Hepatocyte (in vitro differentiated cells): ENCODE data around the gene KIF5A. TPM values are rescaled to one million over a fixed set of nuclear protein-coding genes. Genes with fewer than 3 reads are reported as not detected.

Experiments used
- DNase-seq: peaks from one replicate; pipeline ENCODE4 v3.0.0-alpha.2; 2016; ENCODE audit warnings: low spot score
- H2AFZ ChIP-seq: fragments of 200-600 bp; sonication (generic); 2 replicates; pipeline ENCODE4 v1.6.0; 2016; ENCODE audit warnings: antibody characterized with exemption, mild to moderate bottlenecking
- H3K27ac ChIP-seq: fragments of 200-600 bp; sonication (generic); 2 replicates; pipeline ENCODE4 v1.5.1; 2016; ENCODE audit warnings: mild to moderate bottlenecking
- H3K27me3 ChIP-seq: fragments of 200-600 bp; sonication (generic); 2 replicates; pipeline ENCODE4 v1.6.1; 2016
- H3K36me3 ChIP-seq: fragments of 200-600 bp; sonication (generic); replicated peaks from 2 replicates; pipeline ENCODE4 v1.5.1; 2016; ENCODE audit warnings: low read depth; ENCODE audit not compliant: insufficient read depth
- H3K4me1 ChIP-seq: fragments of 200-600 bp; sonication (generic); 2 replicates; pipeline ENCODE4 v1.5.1; 2016; ENCODE audit warnings: mild to moderate bottlenecking, moderate library complexity; ENCODE audit not compliant: insufficient read depth
- H3K4me2 ChIP-seq: fragments of 200-600 bp; sonication (generic); 2 replicates; pipeline ENCODE4 v1.6.0; 2016
- H3K4me3 ChIP-seq: fragments of 200-600 bp; sonication (generic); 2 replicates; pipeline ENCODE4 v1.5.1; 2016; ENCODE audit warnings: mild to moderate bottlenecking
- H3K79me2 ChIP-seq: fragments of 200-600 bp; sonication (generic); 2 replicates; pipeline ENCODE4 v1.6.0; 2017; ENCODE audit warnings: mild to moderate bottlenecking
- H3K9me2 ChIP-seq: fragments of 200-600 bp; sonication (generic); replicated peaks from 2 replicates; pipeline ENCODE4 v1.6.0; 2017; ENCODE audit warnings: mild to moderate bottlenecking; ENCODE audit not compliant: insufficient read depth
- H3K9me3 ChIP-seq: fragments of 200-600 bp; sonication (generic); 2 replicates; pipeline ENCODE4 v1.5.1; 2016; ENCODE audit warnings: low read depth, mild to moderate bottlenecking
- H4K20me1 ChIP-seq: fragments of 200-600 bp; sonication (generic); 2 replicates; pipeline ENCODE4 v1.6.0; 2016; ENCODE audit warnings: mild to moderate bottlenecking; ENCODE audit not compliant: insufficient read depth, poor library complexity, severe bottlenecking
- CTCF ChIP-seq: fragments of 200-600 bp; sonication (generic); IDR thresholded peaks from 2 replicates; pipeline ENCODE4 v1.5.1; 2016; ENCODE audit warnings: antibody characterized with exemption, mild to moderate bottlenecking; ENCODE audit not compliant: poor library complexity
- EZH2 ChIP-seq: fragments of 200-600 bp; sonication (generic); IDR thresholded peaks from 2 replicates; pipeline ENCODE4 v1.6.1; 2016; ENCODE audit warnings: antibody characterized with exemption, mild to moderate bottlenecking, borderline replicate concordance
- EZH2phosphoT487 ChIP-seq: fragments of 200-600 bp; sonication (generic); IDR thresholded peaks from one replicate; pipeline ENCODE4 v1.6.1; 2018; ENCODE audit warnings: antibody characterized with exemption, mild to moderate bottlenecking, low read depth, moderate library complexity; ENCODE audit not compliant: unreplicated experiment, severe bottlenecking
- WGBS: methylation state at CpG from one replicate; pipeline ENCODE4 v1.1.6; 2016; ENCODE audit warnings: low lambda C conversion rate; ENCODE audit errors: missing lambda C conversion rate; 5-methylcytosine and 5-hydroxymethylcytosine counted together
- polyA plus RNA-seq: library from polyadenylated mRNA; unstranded; fragments of >200 nt; fragmentation: Nextera tagmentation; extraction: Ambion mirVana; gene quantifications from 2 replicates; pipeline ENCODE4 v1.2.1, GENCODE V29; 2016
- total RNA-seq: library from RNA; depleted of rRNA; stranded (reverse); fragments of >200 nt; gene quantifications from 2 replicates; pipeline ENCODE4 v1.2.3, GENCODE V29; 2014

Gene KIF5A
- total and polyA plus RNA-seq, 2 experiments from 2014 or later = 0.03 to 0.18 TPM

- Histone ChIP-seq H2AFZ (no peak overlapping the region), H3K36me3 (no peaks in the 10 kb centered on the region), H3K27me3 (peaks cover 69% of the 10 kb centered on the region), H4K20me1 (no peaks in the 10 kb centered on the region), H3K27ac (no peak overlapping the region), H3K4me2 (no peak overlapping the region), H3K4me1 (peaks cover 4% of the 10 kb centered on the region), H3K9me3 (no peaks in the 10 kb centered on the region), H3K9me2 (no peaks in the 10 kb centered on the region), H3K79me2 (peaks cover under 1% of the 10 kb centered on the region), H3K4me3 (no peak overlapping the region)
- no peak for DNase-seq
- WGBS = 75% methylated on average over 3 of the region's 3 CpGs
- TF ChIP-seq EZH2phosphoT487 (no peak), CTCF (no peak), EZH2 (no peak)
Measured at GRCh38 chr12:57551637-57552305, 1.9 kb downstream of the KIF5A start.

- H3K4me1 ChIP-seq = peaks cover 4% of the 10 kb centered on the region
- H3K9me3 ChIP-seq = no peaks in the 10 kb centered on the region
- 66% methylated on average over 2 of the region's 2 CpGs for WGBS
- H4K20me1 ChIP-seq = no peaks in the 10 kb centered on the region
- H3K4me3 ChIP-seq = no peak overlapping the region
- DNase-seq = no peak
- H3K9me2 ChIP-seq = no peaks in the 10 kb centered on the region
- H3K4me2 ChIP-seq = no peak overlapping the region
- no peak overlapping the region for H3K27ac ChIP-seq
- H3K27me3 ChIP-seq = peaks cover 69% of the 10 kb centered on the region
- no peak overlapping the region for H2AFZ ChIP-seq
- TF ChIP-seq CTCF (no peak), EZH2 (no peak)
- H3K36me3 ChIP-seq = no peaks in the 10 kb centered on the region
- H3K79me2 ChIP-seq = no peaks in the 10 kb centered on the region
Measured at GRCh38 chr12:57552306-57552651, 2.4 kb downstream of the KIF5A start.

GRCh38 chr12:57552835-57553313 lies 3.0 kb downstream of the KIF5A start:
- no peaks in the 10 kb centered on the region for H4K20me1 ChIP-seq
- H3K36me3 ChIP-seq = no peaks in the 10 kb centered on the region
- peaks cover 67% of the 10 kb centered on the region for H3K27me3 ChIP-seq
- no peaks in the 10 kb centered on the region for H3K9me3 ChIP-seq
- no peak overlapping the region for H2AFZ ChIP-seq
- no peak for TF ChIP-seq CTCF
- H3K4me1 ChIP-seq = peaks cover 4% of the 10 kb centered on the region
- H3K4me2 ChIP-seq = no peak overlapping the region
- H3K4me3 ChIP-seq = no peak overlapping the region
- no peak for DNase-seq
- H3K9me2 ChIP-seq = no peaks in the 10 kb centered on the region
- no peaks in the 10 kb centered on the region for H3K79me2 ChIP-seq
- no peak overlapping the region for H3K27ac ChIP-seq
- 44% methylated on average over 6 of the region's 6 CpGs for WGBS
